Loucy (cell line): ENCODE results near the gene PDE4D.

ENCODE experiments used
- H2AFZ ChIP-seq: fragments of 200-600 bp; sonication (generic); 2 replicates; pipeline ENCODE4 v1.6.0; 2016; ENCODE audit warnings: antibody characterized with exemption, mild to moderate bottlenecking, low read length, moderate library complexity
- H3F3A ChIP-seq: fragments of 200-600 bp; 2 replicates; pipeline ENCODE4 v1.6.0; 2016; ENCODE audit warnings: antibody characterized with exemption, low read depth, mild to moderate bottlenecking
- H3K27me3 ChIP-seq: fragments of 200-600 bp; sonication (generic); 2 replicates; pipeline ENCODE4 v1.6.1; 2014; ENCODE audit warnings: low read length, mild to moderate bottlenecking; ENCODE audit not compliant: insufficient read depth, poor library complexity, severe bottlenecking
- H3K36me3 ChIP-seq: fragments of 200-600 bp; sonication (generic); 2 replicates; pipeline ENCODE4 v1.6.1; 2016; ENCODE audit warnings: low read length; ENCODE audit not compliant: insufficient read depth
- H3K4me1 ChIP-seq: fragments of 200-600 bp; sonication (generic); 2 replicates; pipeline ENCODE4 v1.5.1; 2014; ENCODE audit warnings: low read length, mild to moderate bottlenecking; ENCODE audit not compliant: insufficient read depth, poor library complexity, severe bottlenecking
- H3K4me2 ChIP-seq: fragments of 200-600 bp; sonication (generic); 2 replicates; pipeline ENCODE4 v1.6.0; 2014; ENCODE audit warnings: antibody characterized with exemption, low read length, low read depth, mild to moderate bottlenecking; ENCODE audit not compliant: poor library complexity, severe bottlenecking
- H3K4me3 ChIP-seq: fragments of 200-600 bp; sonication (generic); 2 replicates; pipeline ENCODE4 v1.5.1; 2014; ENCODE audit warnings: low read length, mild to moderate bottlenecking, mixed read lengths; ENCODE audit not compliant: poor library complexity, severe bottlenecking
- H3K79me2 ChIP-seq: fragments of 200-600 bp; sonication (generic); 2 replicates; pipeline ENCODE4 v1.6.1; 2014; ENCODE audit warnings: low read length; ENCODE audit not compliant: insufficient read depth
- H3K9ac ChIP-seq: fragments of 200-600 bp; sonication (generic); 2 replicates; pipeline ENCODE4 v1.6.0; 2014; ENCODE audit warnings: mild to moderate bottlenecking, low read depth, low read length, moderate library complexity; ENCODE audit not compliant: poor library complexity, severe bottlenecking
- H3K9me2 ChIP-seq: fragments of 200-600 bp; sonication (generic); replicated peaks from 2 replicates; pipeline ENCODE4 v1.6.1; 2016; ENCODE audit warnings: low read depth, low read length, mixed read lengths
- H3K9me3 ChIP-seq: fragments of 200-600 bp; sonication (generic); 2 replicates; pipeline ENCODE4 v1.6.1; 2014; ENCODE audit warnings: mild to moderate bottlenecking, antibody characterized with exemption, low read length, low read depth; ENCODE audit not compliant: insufficient read depth
- H4K20me1 ChIP-seq: fragments of 200-600 bp; sonication (generic); 2 replicates; pipeline ENCODE4 v1.6.0; 2014; ENCODE audit warnings: antibody characterized with exemption, low read length, mild to moderate bottlenecking; ENCODE audit not compliant: insufficient read depth, poor library complexity, severe bottlenecking
- CTCF ChIP-seq: fragments of 200-600 bp; sonication (generic); conservative IDR thresholded peaks from 2 replicates; pipeline ENCODE4 v1.5.1; 2014; ENCODE audit warnings: mild to moderate bottlenecking, antibody characterized with exemption, low read length
- EZH2phosphoT487 ChIP-seq: fragments of 200-600 bp; IDR thresholded peaks from 2 replicates; pipeline ENCODE4 v1.6.1; 2018; ENCODE audit warnings: antibody characterized with exemption, mild to moderate bottlenecking, moderate library complexity, borderline replicate concordance

Gene PDE4D

GRCh38 chr5:59727186-59727585 lies 166.3 kb downstream of the PDE4D start:
- Histone ChIP-seq H3K79me2 (no peaks in the 10 kb centered on the region), H3K4me2 (no peak overlapping the region), H3K4me1 (no peaks in the 10 kb centered on the region), H3F3A (no peaks in the 10 kb centered on the region), H3K36me3 (no peaks in the 10 kb centered on the region), H4K20me1 (no peaks in the 10 kb centered on the region), H3K9me2 (no peaks in the 10 kb centered on the region), H2AFZ (no peak overlapping the region), H3K9me3 (no peaks in the 10 kb centered on the region), H3K4me3 (no peak overlapping the region), H3K9ac (no peak overlapping the region), H3K27me3 (no peaks in the 10 kb centered on the region)
- TF ChIP-seq CTCF (no peak), EZH2phosphoT487 (no peak)

GRCh38 chr5:59725392-59725767 lies 168.1 kb downstream of the PDE4D start:
- Histone ChIP-seq H3K9ac (no peak overlapping the region), H2AFZ (no peak overlapping the region), H3K4me1 (no peaks in the 10 kb centered on the region), H3K36me3 (no peaks in the 10 kb centered on the region), H3K9me2 (no peaks in the 10 kb centered on the region), H3K79me2 (no peaks in the 10 kb centered on the region), H4K20me1 (no peaks in the 10 kb centered on the region), H3K9me3 (no peaks in the 10 kb centered on the region), H3F3A (no peaks in the 10 kb centered on the region), H3K4me2 (no peak overlapping the region), H3K27me3 (no peaks in the 10 kb centered on the region), H3K4me3 (no peak overlapping the region)
- TF ChIP-seq EZH2phosphoT487 (no peak), CTCF (no peak)

- TF ChIP-seq EZH2phosphoT487 = no peak
- peak; percentile 92 for TF ChIP-seq CTCF
- H3K36me3 ChIP-seq = no peaks in the 10 kb centered on the region
- H3K9ac ChIP-seq = no peak overlapping the region
- no peaks in the 10 kb centered on the region for H4K20me1 ChIP-seq
- H3F3A ChIP-seq = no peaks in the 10 kb centered on the region
- H3K9me2 ChIP-seq = no peaks in the 10 kb centered on the region
- no peak overlapping the region for H2AFZ ChIP-seq
- no peaks in the 10 kb centered on the region for H3K4me1 ChIP-seq
- no peak overlapping the region for H3K4me3 ChIP-seq
- H3K4me2 ChIP-seq = no peak overlapping the region
- H3K79me2 ChIP-seq = no peaks in the 10 kb centered on the region
- no peaks in the 10 kb centered on the region for H3K9me3 ChIP-seq
- H3K27me3 ChIP-seq = no peaks in the 10 kb centered on the region
Measured at GRCh38 chr5:59724482-59725391, 168.8 kb downstream of the PDE4D start.
